Measurements from ENCODE around the gene RASSF8. TPM values are rescaled to one million over a fixed set of nuclear protein-coding genes. Genes with fewer than 3 reads are reported as not detected.

RASSF8 gene
- total and polyA plus RNA-seq, 2 of the 8 experiments (the other 6 are each of a cell fraction or from before 2014, with no cell fraction given) = 6.4 to 46.7 TPM

DNA sequence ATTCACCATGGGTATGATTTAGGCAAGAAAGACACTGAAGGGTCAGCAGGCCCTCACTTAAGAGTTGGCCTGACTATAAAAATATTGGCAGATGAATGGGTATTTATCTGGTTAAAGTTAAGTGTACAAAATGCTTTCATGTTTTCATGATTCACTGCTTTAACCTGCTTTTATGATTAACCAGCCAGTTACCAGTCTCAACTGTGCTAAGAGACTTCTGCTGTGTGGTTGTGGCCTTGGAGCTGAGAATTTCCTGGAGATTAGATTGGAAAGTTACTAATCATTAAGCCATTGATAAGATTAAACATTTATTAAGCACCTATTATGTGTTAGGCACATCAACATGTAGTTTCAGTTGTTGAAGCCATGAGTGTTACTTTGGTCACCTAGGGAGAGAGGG is 68.9 kb downstream of the RASSF8 start (continued):
- TF ChIP-seq SIRT6 (IDR thresholded peaks at IDR 0.05; ENCODE audit: low read length) (no peak), KDM1A (IDR thresholded peaks at IDR 0.05; ENCODE audit: borderline replicate concordance, low read length) (no peak), JUN (IDR thresholded peaks at IDR 0.05; ENCODE audit: low read depth, low read length) (no peak), CHD7 (IDR thresholded peaks at IDR 0.05; ENCODE audit: insufficient replicate concordance, low read length) (no peak), KDM4A (IDR thresholded peaks at IDR 0.05; ENCODE audit: low read depth, low read length, severe bottlenecking) (no peak)
